Measurements from ENCODE around the gene ENPEP.
"Not testable (repeated sequence)": the region's sequence is repeated elsewhere in the genome, so short reads cannot be mapped to it uniquely, and the experiment has no call there.

The ENPEP gene

DNA sequence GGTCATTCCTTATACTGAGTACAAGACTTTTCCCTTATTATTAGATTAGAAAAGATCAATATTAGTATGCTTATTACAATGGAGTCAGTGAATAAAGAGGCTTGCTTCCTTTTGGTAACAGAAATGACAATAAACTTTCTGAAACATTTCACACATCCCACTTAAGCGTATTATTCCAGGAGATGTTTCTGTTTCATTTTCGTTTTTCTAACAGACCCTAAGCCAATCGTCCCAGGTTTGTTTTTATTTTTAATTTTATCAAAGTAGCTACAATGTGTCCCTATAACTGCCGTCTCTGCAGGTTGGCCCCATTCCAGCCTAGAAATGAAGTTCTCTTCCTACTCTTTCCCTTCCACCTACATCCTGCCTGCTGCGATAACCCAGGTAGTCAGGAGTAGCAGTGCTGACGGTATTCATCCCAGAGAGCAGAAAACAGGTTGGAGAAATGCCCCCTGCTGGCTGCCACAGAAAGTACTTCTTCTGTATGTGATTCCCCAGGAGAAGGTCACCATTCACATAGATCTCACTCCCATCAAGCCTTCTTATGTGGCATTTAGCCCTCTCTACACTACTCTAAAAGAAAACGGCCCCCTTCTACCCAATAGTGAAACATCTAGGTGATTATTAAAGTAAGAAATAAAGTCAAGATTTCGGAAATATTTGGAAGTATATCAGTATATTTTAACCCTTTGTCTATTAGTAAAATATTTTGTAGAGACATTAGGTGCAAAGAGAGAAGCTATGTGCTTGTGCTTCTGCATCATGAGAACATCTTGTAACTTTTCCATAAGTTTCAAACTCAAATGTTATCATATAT lies 40.4 kb downstream of the ENPEP start:
- DNase-seq (ENCODE audit: low read depth) = peak; percentile 56

GRCh38 chr4:110518889-110519490 lies 43.0 kb downstream of the ENPEP start:
- DNase-seq (ENCODE audit: low read depth) = no peak

DNA sequence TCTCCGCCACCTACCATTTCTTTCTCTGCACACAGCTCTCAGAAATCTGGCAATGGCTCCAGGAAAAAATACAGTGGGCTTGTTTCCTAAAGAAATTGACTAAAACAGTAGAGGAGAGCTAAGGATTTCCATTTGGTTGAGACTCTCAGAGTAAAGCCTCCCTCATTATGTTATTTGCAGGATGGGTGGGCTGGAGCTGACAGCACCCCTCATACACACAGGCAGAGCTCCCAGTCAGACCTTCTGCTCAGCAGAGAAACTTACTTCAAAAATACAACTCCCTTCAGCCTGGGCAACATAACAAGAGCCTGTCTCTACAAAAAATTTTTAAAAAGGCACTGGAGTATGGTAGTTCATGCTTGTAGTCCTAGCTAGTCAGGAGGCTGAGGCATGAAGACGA lies 44.9 kb downstream of the ENPEP start:
- no peak for DNase-seq (ENCODE audit: low read depth)

DNA sequence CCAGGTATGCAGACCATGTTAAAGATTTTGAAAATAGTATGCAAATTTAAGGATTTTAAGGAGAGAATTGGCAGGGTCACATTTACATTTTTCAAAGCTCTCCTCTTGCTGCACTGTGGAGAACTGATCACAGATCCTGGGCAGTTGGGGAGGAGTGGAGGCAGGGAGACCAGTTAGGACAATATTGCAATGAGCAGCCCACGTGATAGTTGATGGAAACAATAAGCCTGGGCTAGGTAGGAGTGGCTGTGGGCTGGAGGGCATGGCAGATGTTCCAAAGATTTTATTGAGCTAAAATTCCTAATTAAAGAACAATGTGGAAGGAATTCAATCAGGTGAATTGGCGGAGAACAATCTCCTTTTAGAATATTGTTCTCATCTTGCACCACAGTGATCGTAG lies 50.6 kb downstream of the ENPEP start:
- no peak for DNase-seq (ENCODE audit: low read depth)

DNA sequence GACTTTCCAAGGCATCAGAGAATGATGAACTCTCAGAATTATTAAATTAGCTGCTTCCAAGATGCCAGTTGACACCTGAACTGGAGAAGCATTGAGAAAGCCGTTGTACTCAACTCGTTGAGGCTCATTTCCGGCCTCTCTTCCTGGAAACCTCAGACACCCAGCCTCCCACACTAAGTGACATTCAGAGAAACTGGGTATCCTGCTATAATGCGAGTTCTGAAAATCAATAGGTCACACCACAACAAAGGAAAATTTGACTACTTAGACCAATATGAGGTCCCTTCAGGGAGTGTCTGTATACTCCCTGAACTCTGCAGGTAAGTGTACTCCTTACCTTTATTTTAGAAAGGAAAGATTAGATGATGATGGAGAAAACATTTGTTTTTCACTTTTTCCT lies 51.2 kb downstream of the ENPEP start:
- no peak for DNase-seq (ENCODE audit: low read depth)

DNA sequence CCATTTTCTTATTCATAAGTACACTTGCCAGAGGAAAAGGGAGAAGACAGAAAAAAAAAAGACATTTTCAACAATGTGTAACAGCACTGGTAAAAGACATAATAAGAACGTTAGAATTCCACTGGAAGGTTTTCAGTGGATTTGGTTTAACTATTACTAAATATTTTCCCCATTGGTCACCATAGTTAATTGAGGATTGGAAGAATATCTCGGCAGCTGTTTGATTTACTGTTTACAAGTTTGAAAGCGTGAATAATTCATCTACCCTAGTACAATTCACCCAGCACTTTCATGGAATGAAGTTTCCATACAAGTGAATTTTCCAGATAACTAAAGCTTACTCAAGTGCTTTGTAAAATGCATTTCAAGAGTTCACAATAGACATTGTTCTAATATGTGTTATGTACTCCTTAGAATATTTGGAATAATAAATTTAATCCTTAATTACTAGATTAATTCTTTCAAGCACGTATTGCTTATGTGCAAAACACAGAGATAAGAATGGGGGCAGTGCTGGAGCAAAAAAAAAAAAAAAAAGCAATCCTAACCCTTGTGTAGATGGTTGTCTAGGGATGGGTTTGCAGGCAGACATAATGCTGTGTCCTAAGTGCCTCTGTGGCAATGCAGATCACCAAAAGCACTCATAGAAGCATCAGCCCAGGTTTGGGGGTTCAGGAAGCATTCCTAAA lies 57.1 kb downstream of the ENPEP start:
- no peak for DNase-seq (ENCODE audit: low read depth)

DNA sequence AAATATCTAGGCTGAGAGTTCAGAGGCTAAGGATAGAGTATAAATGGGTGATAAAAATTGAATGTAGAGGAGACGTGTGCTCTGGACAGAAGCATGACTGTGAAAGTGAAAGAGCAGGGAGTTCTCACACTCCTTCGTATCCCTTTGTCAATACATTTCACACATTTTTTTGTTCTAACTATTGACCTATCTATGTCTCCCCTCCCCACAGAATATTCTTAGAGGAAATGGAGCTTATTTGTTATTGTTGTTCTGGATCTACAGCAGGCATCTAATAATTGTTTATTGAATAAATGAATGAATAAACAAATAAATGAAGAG lies 57.6 kb downstream of the ENPEP start:
- DNase-seq (ENCODE audit: low read depth) = no peak

- no peak for DNase-seq (ENCODE audit: low read depth)
Measured at GRCh38 chr4:110533940-110534339, 58.0 kb downstream of the ENPEP start.

GRCh38 chr4:110540581-110540980 lies 64.6 kb downstream of the ENPEP start:
- DNase-seq (ENCODE audit: low read depth) = no peak

DNA sequence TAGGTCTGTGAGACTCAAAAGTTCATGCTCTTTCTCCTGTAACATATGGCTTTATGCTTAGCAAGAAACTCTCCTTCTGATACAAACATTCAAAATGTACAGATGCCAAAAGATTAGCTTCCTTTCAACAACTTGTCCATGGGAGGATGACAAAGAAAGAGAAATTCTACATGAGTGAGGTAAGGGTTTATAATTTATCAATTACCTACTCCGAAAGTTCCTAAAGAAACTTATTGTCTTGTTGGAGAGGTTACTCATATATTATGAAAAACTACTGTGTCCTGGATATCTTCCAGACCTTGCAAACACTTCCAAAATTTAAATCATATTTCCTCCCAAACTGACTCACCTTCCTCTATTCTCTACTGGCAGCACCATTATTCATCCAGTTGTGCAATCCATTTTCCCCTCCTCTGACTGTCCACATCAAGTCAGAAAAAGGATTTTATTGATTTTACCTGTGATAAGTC lies 65.1 kb downstream of the ENPEP start:
- DNase-seq (ENCODE audit: low read depth) = no peak

- DNase-seq (ENCODE audit: low read depth) = no peak
Measured at GRCh38 chr4:110543577-110543976, 67.6 kb downstream of the ENPEP start.

GRCh38 chr4:110544594-110544993 lies 68.6 kb downstream of the ENPEP start:
- no peak for DNase-seq (ENCODE audit: low read depth)

DNA sequence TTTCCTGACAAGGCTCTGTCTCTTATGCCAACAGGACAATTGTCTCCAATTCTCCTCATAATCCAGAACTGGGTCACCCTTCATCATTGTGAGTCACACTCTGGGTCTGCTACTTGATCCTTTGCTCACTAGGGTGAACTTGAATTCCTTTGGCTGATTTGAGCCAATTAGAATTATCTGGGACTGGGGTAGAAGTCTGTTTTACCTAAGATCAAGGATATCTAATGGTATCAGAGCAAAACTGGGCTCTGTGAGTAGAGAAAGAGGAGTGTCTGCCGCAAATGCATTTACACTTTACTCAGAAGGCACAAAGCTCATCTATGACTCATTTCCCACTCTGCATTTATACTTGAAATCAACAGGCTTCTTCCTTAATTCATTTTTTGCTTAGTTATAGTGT lies 74.3 kb downstream of the ENPEP start:
- DNase-seq (ENCODE audit: low read depth) = no peak

DNA sequence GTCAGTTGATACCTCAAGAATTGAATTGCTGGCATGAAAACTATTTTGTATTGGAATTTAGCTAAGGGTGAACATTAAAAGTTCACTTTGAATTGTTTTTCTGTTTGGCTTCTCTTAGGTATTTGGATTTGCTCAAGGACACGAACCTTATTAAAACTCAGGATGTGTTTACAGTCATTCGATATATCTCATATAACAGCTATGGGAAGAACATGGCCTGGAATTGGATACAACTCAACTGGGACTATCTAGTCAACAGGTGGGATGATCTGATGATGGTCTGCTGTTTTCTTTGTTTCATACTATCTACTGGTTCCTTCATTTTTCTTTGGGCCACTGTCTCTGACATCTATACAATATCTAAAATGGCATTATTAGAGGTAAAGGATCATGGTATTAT lies 77.2 kb downstream of the ENPEP start:
- no peak for DNase-seq (ENCODE audit: low read depth)

DNA sequence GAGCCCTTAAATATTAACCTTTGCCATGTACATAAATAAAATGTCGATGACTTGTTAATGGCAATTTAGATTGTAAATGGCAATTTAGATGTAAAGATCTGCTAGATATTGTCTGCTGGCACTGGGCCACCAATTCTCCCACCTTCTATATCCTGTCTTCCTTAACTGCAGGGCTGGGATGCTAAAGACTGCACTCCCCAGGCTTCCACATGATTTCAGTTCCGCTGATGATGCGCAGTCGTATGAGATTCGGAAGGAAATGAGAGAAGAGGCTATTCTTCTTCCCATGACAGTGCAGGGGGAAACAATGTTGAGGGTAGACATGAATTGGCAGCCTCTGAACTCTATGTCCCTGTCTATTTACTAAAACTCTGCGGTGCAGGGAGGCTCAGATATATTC lies 91.3 kb downstream of the ENPEP start:
- DNase-seq (ENCODE audit: low read depth) = no peak

GRCh38 chr4:110576696-110577095 lies 100.7 kb downstream of the ENPEP start:
- not testable (repeated sequence) for DNase-seq (ENCODE audit: low read depth)

DNA sequence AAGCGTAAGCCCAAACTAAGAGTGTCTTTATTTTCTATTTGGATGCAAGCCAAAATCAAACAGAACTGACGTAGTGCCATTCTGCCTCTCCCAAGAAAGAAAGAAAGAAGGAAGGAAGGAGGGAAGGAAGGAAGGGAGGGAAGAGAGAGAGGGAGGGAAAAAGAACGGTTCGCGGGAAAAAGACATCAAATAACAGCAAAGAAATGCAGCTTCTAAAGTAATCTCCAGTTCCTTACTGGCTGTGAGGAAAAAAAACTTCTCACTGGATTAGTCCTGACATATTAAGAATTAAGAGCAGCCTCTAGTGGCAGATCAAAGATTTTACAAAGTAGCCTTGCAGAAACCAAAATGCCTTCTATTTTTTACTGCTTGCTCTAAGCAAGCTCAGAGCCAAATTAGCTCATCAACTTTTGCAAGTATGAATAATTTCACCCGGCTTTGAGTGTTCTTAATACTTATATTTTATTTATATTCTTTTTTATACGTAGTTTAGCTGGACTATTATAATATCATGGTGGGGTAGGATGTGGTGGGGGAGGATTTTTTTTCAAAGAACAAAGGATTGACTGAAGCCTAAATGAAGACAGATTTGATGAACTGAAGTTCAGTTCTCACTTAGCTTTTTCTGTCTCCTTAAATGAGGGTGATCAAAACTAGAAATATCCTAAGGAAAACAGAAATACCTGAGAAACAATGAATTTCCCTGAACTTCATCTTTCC lies 110.3 kb downstream of the ENPEP start:
- no peak for DNase-seq (ENCODE audit: low read depth)

DNA sequence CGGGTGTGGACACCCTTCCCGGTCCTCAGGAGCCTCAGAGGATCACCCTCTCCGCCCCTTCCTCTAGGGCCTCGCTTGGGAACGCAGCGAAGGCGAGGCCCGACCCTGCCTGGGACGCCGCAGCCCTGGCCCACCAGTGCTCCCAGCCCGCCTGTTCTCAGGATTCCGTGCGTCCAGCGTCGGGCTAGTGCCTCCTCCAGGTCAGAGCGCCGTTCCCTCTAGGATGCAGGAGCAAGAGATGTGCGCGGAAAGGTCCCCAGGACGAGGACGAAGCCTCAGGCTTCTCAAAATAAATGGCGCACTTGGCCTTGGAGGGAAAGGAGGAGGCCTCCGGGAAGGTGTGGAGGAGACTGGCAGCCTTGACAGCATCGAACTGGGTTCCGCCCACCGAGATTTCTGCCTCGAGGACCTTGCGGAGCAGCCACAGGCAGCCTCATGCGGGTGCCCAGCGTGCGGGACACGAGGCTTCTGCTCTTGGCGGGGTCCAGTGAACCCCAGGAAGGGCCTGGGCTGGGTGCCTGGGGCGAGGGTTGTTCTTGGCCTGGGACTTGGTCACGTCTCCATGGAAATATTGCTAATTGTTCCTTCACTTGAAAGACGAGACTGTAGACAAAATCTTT lies 111.8 kb downstream of the ENPEP start:
- no peak for DNase-seq (ENCODE audit: low read depth)

- no peak for DNase-seq (ENCODE audit: low read depth)
Measured at GRCh38 chr4:110589297-110589696, 113.3 kb downstream of the ENPEP start.

DNA sequence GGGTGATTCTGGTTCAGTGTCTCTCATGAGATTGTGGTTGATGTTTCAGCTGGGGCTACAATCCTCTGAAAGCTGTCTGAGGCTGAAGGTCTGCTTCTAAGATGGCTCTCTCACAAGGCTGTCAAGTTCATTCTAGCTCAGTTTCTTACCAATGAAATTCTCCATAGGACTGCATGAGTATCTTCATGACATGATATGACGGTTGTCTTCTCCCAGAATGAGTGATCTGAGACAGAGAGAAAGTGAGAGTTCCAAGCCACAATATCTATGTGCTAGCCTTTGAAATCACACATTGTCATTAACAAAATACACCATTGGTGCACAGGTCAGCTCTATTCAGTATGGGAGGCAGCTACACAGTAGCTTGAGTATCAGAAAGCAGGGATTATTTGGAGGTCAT lies 119.6 kb downstream of the ENPEP start:
- DNase-seq (ENCODE audit: low read depth) = no peak

- no peak for DNase-seq (ENCODE audit: low read depth)
Measured at GRCh38 chr4:110596431-110596830, 120.5 kb downstream of the ENPEP start.

DNA sequence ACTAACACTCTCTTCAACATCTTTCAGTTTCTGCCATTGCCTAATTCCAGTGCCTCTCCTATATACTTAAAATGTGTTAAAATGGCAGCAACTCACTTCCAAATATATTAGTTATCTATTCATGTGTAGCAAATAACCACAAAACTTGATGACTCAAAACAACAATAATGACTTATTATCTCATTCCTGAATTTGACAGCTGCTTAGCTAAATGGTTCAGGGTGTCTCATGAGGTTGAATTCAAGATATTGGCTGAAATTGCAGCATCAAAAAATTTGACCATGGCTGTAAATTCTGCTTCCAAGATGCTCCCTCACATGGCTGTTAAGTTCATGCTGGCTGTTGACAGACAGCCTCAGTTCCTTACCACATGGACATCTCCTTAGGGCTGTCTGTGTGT lies 121.6 kb downstream of the ENPEP start:
- DNase-seq (ENCODE audit: low read depth) = no peak
